ENCODE data around the gene PAK5. TPM values are rescaled to one million over a fixed set of nuclear protein-coding genes. Genes with fewer than 3 reads are reported as not detected.

Gene PAK5
- total and polyA plus RNA-seq, 4 donors = 0.02 to 0.17 (median 0.04) TPM; not detected in 1

GRCh38 chr20:9809271-9809670 lies 29.6 kb downstream of the PAK5 start:
- no peak overlapping the region for H3K4me3 ChIP-seq (ENCODE audit: low read depth in 1 of 3, low read length in 3 of 3)
- DNase-seq (ENCODE audit: low spot score) = no peak
- no peak overlapping the region for H3K9ac ChIP-seq (ENCODE audit: low read depth in 1 of 2, low read length in 2 of 2)
- TF ChIP-seq TAF1 (conservative IDR thresholded peaks at IDR 0.05) = no peak
- no peak for TF ChIP-seq REST (IDR thresholded peaks at IDR 0.05)
- H3K27me3 ChIP-seq (ENCODE audit: control insufficient read depth in 4 of 4, insufficient read depth in 4 of 4, low read length in 3 of 4) = no peaks in the 10 kb centered on the region
- H3K36me3 ChIP-seq (ENCODE audit: control insufficient read depth in 4 of 4, insufficient read depth in 3 of 4, low read depth in 1 of 4, low read length in 3 of 4) = no peaks in the 10 kb centered on the region
- peaks cover 0 to 4% (median 0%) of the 10 kb centered on the region in 4 donors for H3K9me3 ChIP-seq (ENCODE audit: control insufficient read depth in 4 of 4, low read length in 3 of 4)
- H3K27ac ChIP-seq (ENCODE audit: low read depth in 1 of 2, low read length in 2 of 2) = no peak overlapping the region
- H3K4me1 ChIP-seq (ENCODE audit: control insufficient read depth in 4 of 4, insufficient read depth in 4 of 4, low read length in 3 of 4) = no peaks in the 10 kb centered on the region
- WGBS = 61% methylated on average over 1 of the region's 1 CpG

GRCh38 chr20:9808166-9808565 lies 30.7 kb downstream of the PAK5 start:
- Histone ChIP-seq H3K4me1 (ENCODE audit: control insufficient read depth in 4 of 4, insufficient read depth in 4 of 4, low read length in 3 of 4) (no peaks in the 10 kb centered on the region), H3K36me3 (ENCODE audit: control insufficient read depth in 4 of 4, insufficient read depth in 3 of 4, low read depth in 1 of 4, low read length in 3 of 4) (no peaks in the 10 kb centered on the region), H3K9me3 (ENCODE audit: control insufficient read depth in 4 of 4, low read length in 3 of 4) (peaks cover 0 to 4% (median 0%) of the 10 kb centered on the region in 4 donors), H3K9ac (ENCODE audit: low read depth in 1 of 2, low read length in 2 of 2) (no peak overlapping the region), H3K4me3 (ENCODE audit: low read depth in 1 of 3, low read length in 3 of 3) (no peak overlapping the region), H3K27ac (ENCODE audit: low read depth in 1 of 2, low read length in 2 of 2) (no peak overlapping the region), H3K27me3 (ENCODE audit: control insufficient read depth in 4 of 4, insufficient read depth in 4 of 4, low read length in 3 of 4) (no peaks in the 10 kb centered on the region)
- no peak for DNase-seq (ENCODE audit: low spot score)
- TF ChIP-seq NR2F2 (IDR thresholded peaks at IDR 0.05) (no peak), EGR1 (IDR thresholded peaks at IDR 0.05; ENCODE audit: low read depth in 2 of 2) (no peak), TAF1 (conservative IDR thresholded peaks at IDR 0.05) (no peak), CTCF (IDR thresholded peaks at IDR 0.05; ENCODE audit: low read depth, low read length, missing input control) (no peak), REST (IDR thresholded peaks at IDR 0.05) (no peak), MAX (IDR thresholded peaks at IDR 0.05) (no peak), FOXA2 (IDR thresholded peaks at IDR 0.05) (no peak), YY1 (IDR thresholded peaks at IDR 0.05) (no peak), SP1 (IDR thresholded peaks at IDR 0.05) (no peak), HNF4G (IDR thresholded peaks at IDR 0.05) (no peak), RAD21 (IDR thresholded peaks at IDR 0.05) (no peak), JUND (IDR thresholded peaks at IDR 0.05) (no peak), ZBTB33 (IDR thresholded peaks at IDR 0.05) (no peak), RXRA (IDR thresholded peaks at IDR 0.05) (no peak), FOXA1 (IDR thresholded peaks at IDR 0.05) (no peak)
- WGBS = 89% methylated on average over 1 of the region's 1 CpG
